GM21529 (cell line): ENCODE results near the gene AGO3.

Experiments
- ATAC-seq: cut with Tn5 transposase; IDR thresholded peaks from one replicate; pipeline ENCODE4 v1.9.1; 2021; ENCODE audit not compliant: unreplicated experiment

AGO3 gene

DNA sequence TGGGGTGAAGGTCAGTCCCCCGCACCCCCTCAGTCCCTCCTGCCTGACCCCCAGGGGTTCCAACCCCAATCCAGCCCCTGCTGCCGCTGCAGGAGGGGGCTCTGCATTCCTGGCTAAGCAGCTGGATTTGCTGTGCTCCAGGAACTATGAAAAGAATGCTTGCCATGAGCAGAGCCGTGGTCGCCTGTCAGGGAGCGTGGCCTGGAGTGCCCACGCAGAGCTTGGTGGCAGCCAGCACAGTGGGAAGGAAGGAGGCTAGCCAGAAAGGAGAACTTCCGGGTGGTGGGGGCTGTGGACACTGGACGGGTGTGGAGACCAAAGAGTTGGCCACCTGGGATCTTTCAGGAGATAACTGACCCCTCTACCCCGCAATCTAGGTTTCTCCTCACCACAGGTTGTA is 188.6 kb downstream of the AGO3 start:
- ATAC-seq, result no peak
